Heart left ventricle (tissue), 13 donors: ENCODE measurements around the gene PALLD.

Experiments
- POLR2A ChIP-seq, 2 donors: fragments of 450-650 bp; IDR thresholded peaks; one replicate each; pipeline ENCODE4 v1.6.1; 2017; ENCODE audit warnings: antibody characterized with exemption in 2 of 2, mild to moderate bottlenecking in 2 of 2, moderate library complexity in 2 of 2
- TF ChIP-seq, protein P1 (sequence below), 12 donors: fragments of 200-600 bp; sonication (generic) in 4 of 12; IDR thresholded peaks; one replicate each; pipeline versions ENCODE4 v1.5.0 to v1.8.0; 2018 to 2022; ENCODE audit warnings: antibody characterized with exemption in 12 of 12, mild to moderate bottlenecking in 5 of 12
- donor health status: ischemic (EF 13 %, LVEDD 7.1; RV severe dilation, severe dysfunction).
- donor health status: DM: no; HTN: yes; CAD: no.
- donor health status: DM: no; HTN: no; CAD: no.
- donor health status: ischemic (EF 25% LVEDD 6.9; RV normal size, moderate dysfunction).
- donor health status: ischemic (EF 25% LVEDD 5.7; RV mildly dilated, moderate dysfunction).
- donor health status: ischemic (EF 35%, LVEDD 5.7; RV mildly dilated, moderate dysfunction).
- donor health status: nonischemic (EF 11% LVEDD 7.7; RV severe dilation, severe dysfunction).
- donor health status: DM: yes; HTN: yes; CAD: no.
- donor health status: PGD.
- donor health status: ischemic (EF 29% LVEDD 5.4; RV normal size, mild dysfunction).
- donor health status: nonischemic (EF 23%, LVEDD 6.1; RV moderate dilation, normal function).

DNA sequence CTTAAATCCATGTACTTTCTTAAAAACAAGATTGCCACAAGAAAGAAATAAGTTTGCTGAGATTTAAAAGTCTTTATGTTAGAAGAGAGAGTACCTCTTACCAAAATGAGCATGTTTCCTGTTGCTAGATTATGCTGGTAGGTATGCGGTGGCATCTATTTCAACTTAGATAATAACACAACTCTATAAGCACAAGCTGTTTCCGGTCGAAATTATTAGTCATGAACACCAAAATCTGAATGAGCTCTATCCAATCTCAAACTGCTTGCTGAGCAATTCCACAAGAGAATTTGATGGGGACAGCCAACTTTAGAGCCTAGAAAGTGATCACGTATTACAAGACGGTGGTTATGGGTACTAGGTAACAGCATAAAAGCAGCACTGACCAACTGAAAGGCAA, 463.9 kb downstream of the PALLD start:
- TF ChIP-seq, protein P1, sequence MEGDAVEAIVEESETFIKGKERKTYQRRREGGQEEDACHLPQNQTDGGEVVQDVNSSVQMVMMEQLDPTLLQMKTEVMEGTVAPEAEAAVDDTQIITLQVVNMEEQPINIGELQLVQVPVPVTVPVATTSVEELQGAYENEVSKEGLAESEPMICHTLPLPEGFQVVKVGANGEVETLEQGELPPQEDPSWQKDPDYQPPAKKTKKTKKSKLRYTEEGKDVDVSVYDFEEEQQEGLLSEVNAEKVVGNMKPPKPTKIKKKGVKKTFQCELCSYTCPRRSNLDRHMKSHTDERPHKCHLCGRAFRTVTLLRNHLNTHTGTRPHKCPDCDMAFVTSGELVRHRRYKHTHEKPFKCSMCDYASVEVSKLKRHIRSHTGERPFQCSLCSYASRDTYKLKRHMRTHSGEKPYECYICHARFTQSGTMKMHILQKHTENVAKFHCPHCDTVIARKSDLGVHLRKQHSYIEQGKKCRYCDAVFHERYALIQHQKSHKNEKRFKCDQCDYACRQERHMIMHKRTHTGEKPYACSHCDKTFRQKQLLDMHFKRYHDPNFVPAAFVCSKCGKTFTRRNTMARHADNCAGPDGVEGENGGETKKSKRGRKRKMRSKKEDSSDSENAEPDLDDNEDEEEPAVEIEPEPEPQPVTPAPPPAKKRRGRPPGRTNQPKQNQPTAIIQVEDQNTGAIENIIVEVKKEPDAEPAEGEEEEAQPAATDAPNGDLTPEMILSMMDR (IDR thresholded peaks at IDR 0.05), result no peak
- no peak for TF ChIP-seq POLR2A (IDR thresholded peaks at IDR 0.05)
